GM18868 (cell line): ENCODE results near the gene NOBOX.
"Not testable (repeated sequence)": the region's sequence is repeated elsewhere in the genome, so short reads cannot be mapped to it uniquely, and the experiment has no call there.

Experiments
- ATAC-seq: cut with Tn5 transposase; IDR thresholded peaks from one replicate; pipeline ENCODE4 v1.9.1; 2021; ENCODE audit warnings: mild to moderate bottlenecking, moderate library complexity; ENCODE audit not compliant: unreplicated experiment

Gene NOBOX

DNA sequence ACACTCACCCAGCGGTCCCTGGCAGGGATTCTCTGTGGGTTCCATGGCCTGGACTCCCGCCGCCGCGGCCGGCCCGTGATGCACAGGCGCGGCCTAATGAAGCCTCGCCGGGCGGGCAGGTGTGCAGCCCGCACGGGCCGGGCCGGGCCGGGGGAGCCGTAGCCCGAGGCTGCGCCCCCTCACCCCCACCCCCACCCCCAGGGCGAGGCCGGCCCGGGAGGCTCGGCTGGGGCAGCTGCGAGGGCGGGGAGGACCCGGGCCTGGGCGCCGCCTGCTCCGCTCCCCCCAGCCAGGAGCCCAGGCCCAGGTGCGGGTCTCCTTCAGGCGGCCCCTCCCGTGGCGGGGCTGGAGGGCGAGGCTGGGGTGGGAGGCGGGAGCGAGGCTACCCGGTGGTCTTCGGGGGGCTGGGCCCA lies at the start of gene NOBOX:
TSS of gene NOBOX (minus strand) at position 45 of the 413 bp plus-strand sequence.
- ATAC-seq: no peak

DNA sequence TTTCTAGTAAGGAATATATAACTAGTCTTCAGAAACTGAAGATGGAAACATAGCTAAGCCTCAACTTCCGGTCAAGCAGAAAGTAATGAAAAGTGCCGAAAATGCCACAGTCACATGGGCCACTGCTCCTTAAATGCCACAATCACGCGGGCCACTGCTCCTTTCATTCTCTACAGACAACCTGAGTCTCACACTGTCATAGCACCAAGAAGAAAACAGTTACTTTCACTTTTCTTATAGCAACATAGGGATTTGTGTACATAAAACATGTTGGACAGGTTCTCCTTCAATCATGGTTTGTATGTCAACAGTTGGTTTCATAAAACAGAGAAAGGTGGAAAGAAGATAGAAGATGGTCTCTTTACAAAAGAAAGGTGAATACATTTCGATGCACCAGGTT lies 48.6 kb upstream of the NOBOX start:
- peak; percentile 78 for ATAC-seq

DNA sequence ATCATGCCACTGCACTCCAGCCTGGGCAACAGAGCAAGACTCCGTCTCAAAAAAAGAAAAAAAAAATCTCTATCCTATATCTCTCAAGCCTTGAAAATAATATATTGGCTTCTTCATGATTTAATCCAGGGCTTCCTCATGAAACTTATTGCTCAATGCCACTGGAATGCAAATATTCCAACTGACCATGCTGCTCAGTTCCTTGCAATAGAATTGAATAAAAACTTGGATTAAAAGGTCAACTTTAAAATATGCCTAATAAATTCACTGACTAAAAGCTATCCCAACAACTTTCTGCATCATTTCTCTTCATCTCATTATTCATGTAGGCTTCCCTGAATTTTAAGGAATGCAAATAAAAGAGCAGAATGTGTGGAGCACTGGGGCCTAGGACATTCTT lies 42.1 kb upstream of the NOBOX start:
- ATAC-seq: no peak

DNA sequence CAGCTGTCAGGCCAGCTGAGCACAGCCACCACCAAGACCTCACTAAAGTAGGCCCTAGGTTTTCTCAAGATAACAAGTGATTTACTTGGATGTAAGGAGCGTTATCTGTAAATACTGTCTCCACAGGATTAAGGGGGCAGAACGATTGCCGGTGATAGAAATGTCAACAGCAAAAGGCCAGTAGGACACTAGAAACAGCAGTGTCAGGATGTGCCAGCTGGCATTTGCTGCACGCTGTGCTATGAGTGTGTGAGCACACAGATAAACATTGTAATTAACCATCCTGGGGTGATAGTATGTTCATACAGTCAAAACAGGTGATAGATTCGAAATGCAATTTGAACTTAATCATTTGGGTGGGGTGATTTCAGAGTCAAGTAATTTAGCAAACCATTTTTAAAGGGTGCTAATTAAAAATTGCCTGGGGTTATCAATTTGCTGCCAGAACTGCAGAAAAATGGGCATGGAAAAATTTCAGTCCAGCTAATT lies 36.3 kb upstream of the NOBOX start:
- no peak for ATAC-seq

DNA sequence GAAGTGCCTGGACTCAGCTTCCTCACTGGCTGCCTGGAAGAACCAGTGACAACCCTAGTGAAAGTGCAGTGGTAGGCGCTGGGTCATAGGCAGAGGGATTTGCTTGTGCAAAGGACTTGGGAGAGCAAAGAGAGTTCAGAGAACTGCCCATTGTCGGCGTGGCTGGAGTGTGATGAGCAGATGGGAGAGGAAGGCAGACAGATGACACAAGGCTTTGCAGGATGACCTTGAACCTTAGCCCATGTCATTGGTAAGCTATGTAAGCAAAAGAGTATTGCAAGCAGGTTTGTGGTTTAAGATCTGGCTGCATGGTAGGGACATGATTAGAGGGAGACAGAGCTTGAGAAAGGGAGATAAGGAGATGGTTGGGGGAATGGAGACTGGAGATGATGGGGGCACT lies 35.3 kb upstream of the NOBOX start:
- no peak for ATAC-seq

DNA sequence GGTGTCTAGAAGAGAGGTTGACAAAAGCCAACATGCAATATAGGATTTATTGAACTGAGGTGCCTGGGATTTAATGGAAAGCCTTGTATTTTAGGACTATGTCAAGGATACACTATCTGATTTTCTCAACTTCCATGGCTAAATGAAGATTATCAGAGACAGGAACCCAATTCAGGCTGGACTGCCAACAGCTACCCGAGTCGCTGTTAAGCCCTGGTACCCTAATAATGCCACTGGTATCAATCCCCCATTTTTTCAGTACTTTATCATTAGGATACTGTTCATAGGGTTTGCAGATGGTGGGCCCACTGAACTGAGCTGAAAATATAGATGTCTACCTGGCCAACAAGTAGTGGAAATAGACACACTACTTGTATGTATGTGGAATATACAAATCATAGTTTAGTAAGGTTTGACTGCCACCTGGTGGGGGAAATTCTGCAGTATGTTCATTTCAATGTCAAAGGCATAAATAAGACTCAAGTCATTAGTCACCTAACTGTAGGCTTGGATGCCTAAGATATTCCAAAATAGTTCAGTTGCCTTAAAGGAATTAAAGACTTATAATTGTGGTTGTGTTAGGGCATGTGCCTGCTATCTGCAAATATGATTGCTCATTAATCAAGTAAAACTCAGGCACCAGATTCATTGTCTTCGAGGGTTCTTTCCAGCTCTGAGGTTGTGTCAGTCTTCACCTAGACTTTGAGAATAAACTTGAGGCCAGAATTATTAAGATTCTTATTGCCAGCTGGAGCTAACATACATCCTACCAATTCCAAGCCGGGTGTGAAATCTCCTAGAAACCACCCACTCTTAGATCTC lies 34.1 kb upstream of the NOBOX start:
- ATAC-seq: peak; percentile 84

DNA sequence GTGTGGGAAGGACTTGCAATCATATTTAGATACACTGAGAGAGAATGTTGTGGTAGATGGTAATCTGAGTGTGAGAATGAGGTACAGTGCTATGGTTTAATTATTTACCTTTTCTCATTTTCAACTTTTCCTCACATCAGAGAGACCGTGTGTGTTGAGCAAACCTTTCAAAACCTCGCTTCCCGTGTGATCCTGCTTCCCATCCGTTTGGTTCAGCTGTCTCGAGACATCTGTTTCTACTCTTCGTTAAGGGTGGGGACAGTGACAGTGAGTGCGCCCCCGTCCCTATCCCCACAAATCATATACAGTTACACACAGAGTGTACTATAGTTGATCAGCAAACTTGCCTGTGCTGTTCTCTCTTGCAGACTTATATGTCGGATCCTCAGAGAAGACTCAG lies 33.0 kb upstream of the NOBOX start:
- no peak for ATAC-seq

DNA sequence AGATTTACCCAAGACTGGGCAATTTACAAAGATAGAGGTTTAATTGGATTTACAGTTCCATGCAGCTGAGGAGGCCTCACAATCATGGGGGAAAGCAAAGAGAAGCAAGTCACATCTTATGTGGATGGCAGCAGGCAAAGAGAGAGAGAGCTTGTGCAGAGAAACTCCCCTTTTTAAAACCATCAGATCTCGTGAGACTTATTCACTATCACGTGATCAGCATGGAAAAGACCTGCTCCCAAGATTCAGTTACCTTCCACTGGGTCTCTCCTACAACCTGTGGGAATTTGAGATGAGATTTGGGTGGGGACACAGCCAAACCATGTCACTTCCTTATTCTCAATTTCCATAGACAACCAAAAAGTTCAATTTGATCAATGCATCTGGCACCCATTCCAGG lies 24.9 kb upstream of the NOBOX start:
- ATAC-seq: no peak

DNA sequence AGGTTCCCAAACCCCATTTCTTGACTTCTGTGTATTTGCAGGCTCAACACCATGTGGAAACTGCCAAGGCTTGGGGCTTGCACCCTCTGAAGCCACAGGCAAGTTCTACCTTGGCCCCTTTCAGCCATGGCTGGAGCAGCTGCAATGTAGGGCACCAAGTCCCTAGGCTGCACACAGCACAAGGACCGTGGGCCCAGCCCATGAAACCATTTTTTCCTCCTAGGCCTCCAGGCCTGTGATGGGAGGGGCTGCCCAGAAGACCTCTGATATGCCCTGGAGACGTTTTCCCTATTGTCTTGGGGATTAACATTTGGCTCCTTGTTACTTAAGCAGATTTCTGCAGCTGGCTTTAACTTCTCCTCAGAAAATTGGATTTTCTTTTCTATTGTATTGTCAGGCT lies 24.0 kb upstream of the NOBOX start:
- ATAC-seq: not testable (repeated sequence)

DNA sequence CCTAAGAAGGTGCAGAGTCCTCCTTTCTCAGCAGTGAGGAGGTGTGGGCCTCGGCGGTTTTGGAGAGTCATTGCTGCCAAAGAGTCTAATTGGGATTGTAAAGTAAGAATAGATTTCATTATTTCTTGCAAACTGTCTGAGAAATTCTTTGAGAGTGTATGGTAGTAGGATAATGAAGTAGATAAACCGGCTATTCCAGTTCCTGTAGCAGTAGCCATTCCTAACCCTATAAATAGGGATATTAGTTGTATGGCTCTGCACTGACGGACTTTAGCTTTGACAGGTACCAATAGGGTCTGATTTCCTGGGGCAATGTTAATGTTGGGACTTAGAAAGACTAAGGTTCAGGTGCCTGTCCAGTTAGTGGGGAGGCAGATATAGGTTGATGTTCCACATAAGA lies 15.4 kb upstream of the NOBOX start:
- not testable (repeated sequence) for ATAC-seq

DNA sequence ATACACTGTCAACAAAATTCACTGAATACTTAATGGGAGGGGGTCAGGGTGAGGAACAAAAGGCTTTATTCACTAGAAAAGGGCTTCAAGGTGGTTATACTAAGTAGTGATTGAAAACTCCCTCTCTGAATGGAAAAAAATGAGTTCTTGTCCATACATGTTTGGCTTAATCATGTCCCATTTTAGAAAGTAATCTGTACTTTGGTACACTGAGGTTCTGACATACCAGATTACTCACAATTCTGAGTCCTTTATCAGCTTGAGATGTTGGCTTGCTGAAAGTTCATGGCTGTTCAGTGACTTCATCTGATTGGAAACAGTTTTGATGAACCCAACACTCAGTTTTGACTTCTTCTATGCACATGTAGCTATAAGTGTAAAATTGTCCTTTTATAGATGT lies 12.8 kb upstream of the NOBOX start:
- ATAC-seq: no peak

DNA sequence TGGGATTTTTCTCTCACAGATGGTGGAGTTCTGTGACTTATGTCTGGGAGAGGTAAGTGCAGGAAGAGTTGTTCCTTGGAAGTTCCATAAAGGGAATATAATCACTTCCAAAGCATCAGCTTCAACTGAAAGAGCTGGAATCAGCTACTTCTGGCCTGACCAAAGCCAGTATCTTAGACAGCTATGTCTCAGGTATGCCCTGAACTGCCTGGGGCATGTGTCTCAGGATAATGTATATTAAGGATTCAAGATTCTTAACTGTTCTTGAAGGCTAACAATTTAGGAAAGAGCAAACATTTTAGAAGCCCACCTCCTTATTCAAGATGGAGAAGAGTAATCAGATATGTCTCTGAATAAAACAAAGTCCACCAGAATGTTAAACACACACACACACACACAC lies 12.4 kb upstream of the NOBOX start:
- ATAC-seq: no peak

DNA sequence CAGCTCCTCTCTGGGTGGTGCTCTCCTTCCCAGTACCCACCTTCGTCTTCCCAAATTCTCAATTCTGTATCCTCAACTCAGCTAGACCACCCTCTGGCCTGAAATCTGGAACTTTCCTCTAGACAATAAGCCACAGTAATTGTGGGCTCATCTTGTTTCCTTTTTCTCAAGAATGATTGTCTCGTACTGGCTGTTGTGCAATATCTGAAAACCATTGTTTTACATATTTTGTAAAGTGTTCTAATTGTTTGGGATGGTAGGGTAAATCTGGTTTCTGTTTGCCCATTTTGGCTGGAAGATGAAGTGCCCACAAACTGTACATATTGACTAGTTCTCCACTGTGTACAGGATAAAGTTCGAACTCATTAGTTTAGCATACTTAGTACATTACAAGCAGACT lies 11.3 kb upstream of the NOBOX start:
- ATAC-seq: no peak

DNA sequence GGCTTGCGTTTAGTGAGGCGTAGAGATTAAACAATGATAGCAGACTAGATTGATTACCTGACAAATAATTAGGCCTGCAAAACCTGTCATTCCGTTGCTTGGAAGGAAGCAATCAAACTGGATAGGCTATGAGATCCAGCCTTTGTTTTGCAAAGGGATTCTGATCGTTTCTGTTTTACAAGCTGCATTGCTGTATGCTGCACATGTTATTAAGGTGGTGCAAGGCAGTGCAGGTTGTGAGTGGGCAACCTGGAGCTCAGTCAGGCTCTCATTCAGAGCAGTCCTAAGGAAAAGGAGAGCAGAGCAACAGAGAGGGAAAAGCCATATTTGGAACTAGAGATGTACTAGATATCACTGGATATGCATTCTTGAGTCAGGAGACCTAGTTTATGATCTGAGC lies 6.9 kb upstream of the NOBOX start:
- no peak for ATAC-seq

DNA sequence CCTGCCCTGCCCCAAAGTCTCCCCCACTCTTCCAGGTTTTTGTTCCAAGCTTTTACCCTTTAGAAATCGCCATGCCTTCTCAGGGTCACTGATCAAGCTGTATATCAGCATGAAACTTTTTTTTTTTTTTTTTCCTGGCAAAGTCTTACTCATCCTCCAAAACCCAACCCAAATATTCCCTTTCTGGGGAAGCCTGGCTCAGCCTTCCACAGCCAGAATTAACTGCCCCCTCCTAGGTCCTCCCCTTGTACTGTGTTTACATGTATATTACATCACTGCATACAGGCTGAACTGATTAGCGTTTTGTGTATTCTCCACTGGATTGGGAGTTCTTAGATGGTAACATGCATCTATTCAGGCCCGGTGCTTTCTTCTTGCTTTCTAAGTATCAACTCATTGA lies 4.6 kb upstream of the NOBOX start:
- ATAC-seq: no peak

DNA sequence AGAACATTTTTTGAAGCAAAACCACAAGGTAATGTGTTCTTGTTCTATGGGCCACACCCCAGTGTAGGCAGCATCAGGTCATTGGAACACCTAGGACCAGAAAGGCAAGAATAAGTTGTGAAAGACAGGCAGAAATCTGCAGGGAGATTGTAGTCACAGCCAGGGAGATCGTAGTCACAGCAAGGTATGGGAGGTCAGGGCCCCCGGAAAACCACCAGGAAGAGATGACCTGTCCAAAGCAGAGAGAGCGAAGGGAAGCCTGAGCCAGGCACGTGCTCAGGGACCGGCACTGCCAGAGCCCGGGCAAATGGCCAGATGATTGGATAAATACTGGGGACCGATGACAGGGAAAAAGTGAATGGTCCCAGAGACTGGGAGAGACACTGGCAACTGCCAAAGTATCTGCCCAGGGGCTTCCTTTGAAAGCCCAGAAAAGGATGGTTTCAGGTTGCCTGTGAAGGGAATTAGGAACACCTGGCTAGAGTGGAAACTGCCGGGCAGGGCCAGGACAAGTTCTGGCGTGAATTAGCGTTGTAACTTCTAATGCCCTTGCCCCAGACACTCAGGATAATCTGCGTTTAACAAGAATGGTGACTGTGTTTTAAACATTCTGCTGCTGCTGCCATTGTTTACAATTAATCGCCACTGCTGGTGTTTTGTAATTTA lies 3.9 kb upstream of the NOBOX start:
- no peak for ATAC-seq

DNA sequence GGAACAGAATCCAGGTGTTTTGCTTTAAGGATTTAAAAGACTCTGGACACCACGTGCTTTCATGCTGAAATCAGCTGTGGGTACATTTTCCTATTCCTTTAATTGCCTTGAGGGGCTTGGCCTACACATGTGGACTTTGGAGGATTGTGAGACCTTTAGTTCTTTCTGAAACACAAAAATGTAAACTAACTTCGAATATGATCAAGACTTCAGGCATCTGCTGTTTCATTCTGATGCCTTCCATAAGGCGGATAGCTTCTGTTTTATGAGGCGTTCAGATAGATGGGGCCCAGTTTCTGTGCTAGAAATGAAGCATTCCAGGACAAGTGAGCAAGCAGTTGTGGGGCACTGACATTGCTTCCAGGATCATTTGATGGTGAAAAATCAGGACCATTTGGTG lies 1.5 kb upstream of the NOBOX start:
- ATAC-seq: no peak

DNA sequence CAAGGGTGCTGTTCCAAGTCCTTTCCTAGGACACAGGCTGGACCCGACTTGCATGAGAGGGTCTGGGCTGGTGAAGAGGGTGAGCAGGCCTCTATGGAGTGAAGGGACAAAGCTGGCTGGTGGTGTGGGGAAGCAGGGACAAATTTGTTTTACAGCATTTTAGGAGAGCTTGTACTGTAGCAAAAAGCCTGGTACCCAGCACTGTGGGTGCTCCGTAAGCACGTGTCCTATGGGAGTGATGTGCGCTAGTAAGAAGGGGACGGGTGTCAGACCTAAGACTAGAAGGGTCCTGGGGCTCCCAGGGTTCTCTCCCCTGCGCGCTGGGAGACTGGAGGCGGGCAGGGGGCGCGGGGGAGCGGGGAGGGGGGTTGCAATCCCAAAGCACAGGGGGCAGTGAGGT lies 391 bp downstream of the NOBOX start:
- ATAC-seq: no peak

DNA sequence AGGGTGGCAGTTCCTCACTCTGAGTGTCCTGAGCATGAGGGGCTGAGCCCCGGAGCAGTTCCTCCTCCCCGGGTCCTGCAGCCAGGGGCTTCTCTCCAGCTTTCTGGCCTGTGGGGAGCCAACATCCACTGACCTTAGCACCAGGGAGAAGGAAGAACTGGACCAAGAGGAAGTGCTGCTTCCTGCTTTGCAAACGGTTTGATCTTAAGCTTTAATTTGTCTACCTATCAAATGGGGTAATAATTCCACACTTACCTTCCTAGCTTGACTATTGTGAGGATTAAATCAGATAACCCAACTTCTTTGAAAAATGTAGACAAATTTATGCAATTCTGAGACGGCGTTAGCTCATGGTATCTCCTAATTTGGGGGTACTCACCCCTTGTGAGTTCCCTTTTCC lies 2.0 kb downstream of the NOBOX start:
- no peak for ATAC-seq

DNA sequence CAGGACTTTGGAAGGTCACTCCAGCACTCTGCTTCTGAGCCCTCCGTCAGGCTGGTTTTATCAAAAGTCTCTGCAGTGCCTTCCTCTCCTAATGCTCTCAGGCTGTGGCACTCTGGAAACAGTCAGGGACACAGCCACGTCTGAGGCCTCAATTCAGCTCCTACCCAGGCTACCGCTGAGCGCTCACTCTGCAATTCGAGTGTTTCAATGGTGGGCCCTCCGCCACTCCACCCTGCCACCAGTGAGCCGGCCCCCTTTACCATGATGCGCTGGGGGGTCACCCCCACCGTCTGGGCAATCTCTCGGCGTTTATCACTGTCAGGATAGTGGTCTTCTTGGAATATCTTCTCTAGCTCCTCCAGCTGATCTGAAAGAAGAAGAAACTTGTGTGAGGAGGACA lies 3.5 kb downstream of the NOBOX start:
- no peak for ATAC-seq

DNA sequence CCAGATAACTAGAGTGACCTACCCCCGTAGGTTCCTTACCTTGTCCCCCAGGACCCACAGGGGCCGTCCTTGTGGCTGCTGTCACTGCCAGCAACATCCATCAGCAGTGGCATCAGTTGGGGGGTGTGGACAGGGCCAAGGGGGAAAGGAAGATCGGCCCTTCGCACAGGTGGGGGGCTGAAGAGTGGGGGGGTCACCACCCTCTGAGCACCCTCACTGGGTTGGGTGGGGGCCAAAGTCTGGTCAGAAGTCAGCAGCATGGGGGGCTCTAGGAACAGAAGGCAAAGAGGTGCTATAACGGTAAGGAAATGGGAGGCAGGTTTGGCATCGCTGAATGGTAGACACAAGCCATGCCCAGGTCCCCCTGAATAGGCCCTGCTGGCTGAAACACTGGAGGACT lies 4.6 kb downstream of the NOBOX start:
- no peak for ATAC-seq

DNA sequence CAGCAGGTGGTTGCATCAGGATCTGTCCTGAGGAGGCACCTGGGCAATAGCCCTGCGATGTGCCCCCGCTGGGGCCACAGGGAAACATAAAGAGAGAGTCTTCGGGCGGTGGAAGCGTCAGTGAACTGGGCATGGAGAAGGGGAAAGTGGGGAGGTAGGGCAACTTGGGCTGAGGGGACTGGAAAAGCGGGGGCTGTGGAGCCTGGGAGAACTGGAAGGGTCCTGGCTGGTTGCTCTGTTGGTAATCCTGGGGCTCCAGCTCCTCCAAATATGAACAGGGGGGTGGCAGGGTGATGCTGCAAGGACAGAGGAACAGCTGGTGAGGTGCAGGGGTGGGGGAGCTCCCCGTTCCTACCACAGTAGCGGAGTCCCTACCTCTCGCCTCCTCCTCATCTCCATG lies 5.2 kb downstream of the NOBOX start:
- no peak for ATAC-seq
